NCI-H1092 (cell line): Measurements from ENCODE around the gene TGM2.

Experiments
- DNase-seq: peaks from one replicate; lab custom pipeline; 2025; lab: John Stamatoyannopoulos, UW

TGM2 gene

GRCh38 chr20:38131588-38132121 is 33.4 kb downstream of the TGM2 start:
- no peak for DNase-seq

GRCh38 chr20:38130687-38131587 is 34.1 kb downstream of the TGM2 start:
- no peak for DNase-seq

DNA sequence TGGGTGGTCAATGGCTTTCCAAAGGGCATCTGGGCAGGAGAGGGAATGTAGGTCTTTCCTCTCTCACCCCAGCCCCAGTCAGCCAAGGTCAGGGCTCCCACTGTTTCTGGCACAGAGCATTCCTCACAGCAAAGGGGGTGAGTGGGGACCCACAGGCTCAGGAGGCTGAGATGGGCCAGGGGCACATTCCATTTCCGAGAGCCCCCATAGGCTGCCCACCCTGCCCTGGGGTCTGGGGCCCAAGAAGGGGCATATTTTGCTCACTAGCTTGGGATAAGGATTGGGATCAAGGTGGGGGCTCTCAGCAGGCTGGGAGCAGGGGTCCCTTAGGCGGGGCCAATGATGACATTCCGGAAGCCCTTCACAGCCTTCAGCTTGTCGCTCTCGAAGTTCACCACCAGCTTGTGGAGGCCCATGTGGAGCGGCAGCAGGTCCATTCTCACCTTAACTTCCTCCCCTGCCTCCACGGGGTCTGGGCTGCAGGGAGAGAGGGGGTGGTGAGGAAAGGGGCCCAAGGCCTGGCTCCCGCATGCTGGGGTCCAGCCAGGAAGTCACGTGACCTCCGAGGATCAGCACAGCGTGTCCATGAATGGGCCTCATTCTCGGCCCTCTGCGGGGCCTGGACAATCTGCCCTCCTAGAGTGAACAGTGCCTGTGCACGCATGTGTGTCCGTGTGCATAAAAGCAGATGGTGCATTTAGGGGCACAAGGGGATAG is 35.0 kb downstream of the TGM2 start:
- no peak for DNase-seq

DNA sequence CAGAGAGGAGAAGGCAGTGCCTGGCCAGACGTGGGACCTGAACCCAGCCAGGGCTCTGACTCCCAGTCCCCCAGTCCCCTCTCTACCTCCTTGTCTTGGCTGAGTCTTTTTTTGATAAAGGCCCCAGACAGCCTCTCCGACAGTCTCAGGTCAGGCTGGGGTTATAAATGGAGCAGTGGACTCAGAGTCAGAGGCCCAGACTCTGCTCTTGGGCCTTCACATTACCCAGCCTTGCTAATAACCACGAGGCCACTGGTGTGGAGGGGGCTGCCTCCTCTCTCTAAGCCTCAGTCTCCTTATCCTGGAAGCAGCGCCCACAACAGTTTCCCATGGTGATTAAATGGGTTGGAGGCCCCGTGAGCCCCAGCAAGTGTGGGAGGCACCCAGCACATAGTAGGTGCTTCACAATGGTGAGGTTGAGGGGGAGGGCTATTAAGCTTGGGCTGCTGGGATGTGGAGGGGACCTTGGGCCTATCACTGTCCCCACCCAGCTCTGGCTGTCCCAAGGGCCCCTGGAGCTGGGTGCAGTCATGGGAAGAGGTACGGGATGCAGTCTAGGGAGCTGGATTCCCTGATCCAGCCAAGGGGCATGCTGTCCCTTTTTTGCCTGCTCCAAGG is 35.7 kb downstream of the TGM2 start:
- no peak for DNase-seq

DNA sequence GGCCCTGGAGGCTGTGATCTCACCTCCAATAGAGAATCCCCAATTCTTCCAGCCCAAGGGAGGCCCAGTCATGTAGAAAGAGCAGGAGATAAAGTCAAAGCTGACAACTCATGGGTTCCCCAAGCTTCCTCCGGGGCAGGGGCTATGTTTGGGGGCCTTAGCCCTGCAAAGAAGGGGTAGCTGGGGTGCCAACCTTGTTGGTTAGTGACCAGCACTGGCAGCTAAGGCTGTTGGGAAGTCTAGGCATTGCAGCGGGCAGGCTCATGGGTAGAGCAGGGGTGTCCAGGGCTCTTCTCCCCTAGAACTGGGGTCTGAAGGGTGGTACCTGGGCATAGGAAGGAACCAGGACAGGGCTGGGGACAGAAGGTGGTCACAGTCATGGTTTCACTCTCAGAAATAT is 36.4 kb downstream of the TGM2 start:
- DNase-seq = no peak

DNA sequence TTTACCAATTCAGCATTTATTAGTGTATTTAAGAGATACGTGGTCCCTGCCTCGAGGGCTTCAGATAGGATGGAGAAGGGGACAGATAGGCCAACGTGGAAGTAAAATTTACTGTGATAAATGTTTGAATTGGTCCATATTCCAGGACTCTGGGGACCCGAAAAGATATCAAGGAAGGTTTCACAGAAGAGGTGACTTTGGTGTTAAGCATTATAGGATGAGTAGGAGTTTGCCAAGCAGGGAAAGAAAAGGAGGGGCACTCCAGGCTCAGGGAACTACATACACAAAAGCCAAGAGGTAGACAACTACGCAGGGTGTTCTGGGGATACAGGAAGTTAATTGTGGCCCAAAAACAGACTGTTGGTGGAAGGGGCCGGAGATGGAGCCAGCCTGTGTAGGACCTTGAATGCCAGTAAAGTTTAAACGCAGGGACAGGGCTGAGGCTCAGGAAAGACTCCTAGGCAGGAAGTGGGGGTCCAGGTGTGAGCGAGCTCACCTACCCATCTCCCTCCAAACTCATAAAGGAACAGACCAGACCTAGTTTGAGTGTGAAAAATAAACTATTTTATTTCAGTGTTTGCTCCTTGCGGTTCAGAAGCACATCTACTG is 37.0 kb downstream of the TGM2 start:
- DNase-seq = no peak

DNA sequence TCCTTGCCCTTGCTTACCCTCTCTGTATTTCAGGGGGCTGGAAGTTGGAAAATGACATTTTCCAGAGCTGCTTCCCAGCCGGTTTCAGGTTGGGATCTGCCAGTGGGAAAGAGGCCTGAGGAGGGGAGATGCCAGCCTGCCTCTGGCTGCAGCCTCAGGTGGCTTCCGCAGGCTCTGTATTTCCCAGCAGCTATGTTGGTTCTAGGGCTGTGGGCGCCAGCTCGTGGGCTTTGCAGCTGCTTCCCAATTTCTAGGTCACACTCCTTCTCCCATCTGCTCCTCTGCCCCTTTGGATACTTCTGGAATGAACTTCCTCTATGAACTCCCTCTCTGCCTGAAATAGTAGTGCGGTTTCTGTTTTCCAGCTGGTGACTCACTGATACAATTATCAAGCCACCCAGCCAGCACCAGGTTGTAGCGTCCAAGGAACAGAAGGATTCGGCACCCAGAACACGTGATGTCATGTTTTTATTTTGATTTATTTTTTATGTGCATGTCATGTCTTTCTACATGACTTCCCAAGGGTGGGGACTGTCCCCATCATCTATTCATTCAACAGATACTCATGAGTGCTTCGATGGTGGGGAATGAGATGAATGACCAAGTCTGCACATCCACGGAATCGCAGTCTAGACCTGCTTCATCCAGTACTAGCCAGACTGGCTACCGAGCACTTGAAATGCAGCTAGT is 38.0 kb downstream of the TGM2 start:
- peak; percentile 12 for DNase-seq

- DNase-seq = no peak
These were observed 38.7 kb downstream of the TGM2 start for GRCh38 chr20:38126146-38126921.

GRCh38 chr20:38125157-38126056 is 39.7 kb downstream of the TGM2 start:
- peak; percentile 97 for DNase-seq

GRCh38 chr20:38123021-38123587 is 42.0 kb downstream of the TGM2 start:
- DNase-seq = no peak

DNA sequence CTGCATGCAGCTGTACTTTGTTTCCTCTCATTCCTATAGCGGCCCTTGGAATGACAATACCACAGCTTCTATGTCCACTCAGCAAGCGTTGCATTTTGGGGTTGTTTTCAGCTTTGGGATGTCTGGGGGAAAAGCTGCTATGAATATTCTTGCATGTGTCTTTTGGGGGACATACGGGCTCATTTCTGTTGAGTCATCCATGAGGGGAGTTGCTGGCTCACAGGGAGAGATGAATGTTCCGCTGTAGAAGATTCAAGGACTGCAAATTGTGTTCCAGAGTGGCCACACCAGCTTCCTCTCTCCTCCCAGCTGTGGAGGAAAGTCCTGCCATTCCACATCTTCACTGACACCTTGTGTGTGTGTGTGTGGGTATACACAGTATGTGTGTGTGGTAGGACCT is 43.3 kb downstream of the TGM2 start:
- DNase-seq = no peak

- DNase-seq = no peak
These were observed 44.5 kb downstream of the TGM2 start for GRCh38 chr20:38120625-38120988.

DNA sequence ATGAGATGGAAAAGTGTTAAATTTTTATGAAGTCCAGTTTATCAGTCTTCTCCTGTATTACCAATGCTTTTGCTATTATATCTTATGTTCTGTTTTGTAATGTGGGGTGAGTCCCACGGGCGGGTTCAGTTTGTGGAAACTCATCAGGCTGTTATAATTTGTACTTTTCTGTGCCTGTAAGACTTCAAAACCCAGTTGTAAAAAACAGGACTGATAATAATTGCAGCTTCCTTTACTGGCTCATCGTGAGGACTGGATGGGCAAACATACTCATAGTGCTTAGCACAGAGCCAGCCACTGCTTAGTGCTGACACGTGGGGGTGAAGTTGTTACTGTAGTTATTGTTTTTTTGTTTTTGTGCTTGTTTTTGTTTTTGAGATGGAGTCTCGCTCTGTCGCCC is 45.6 kb downstream of the TGM2 start:
- no peak for DNase-seq

- DNase-seq = no peak
These were observed 47.4 kb downstream of the TGM2 start for GRCh38 chr20:38117635-38118034.

GRCh38 chr20:38117205-38117604 is 47.9 kb downstream of the TGM2 start:
- DNase-seq = no peak

- DNase-seq = no peak
These were observed 48.5 kb downstream of the TGM2 start for GRCh38 chr20:38116409-38117165.

- DNase-seq = no peak
These were observed 49.2 kb downstream of the TGM2 start for GRCh38 chr20:38115896-38116295.

- no peak for DNase-seq
These were observed 49.9 kb downstream of the TGM2 start for GRCh38 chr20:38115205-38115604.

DNA sequence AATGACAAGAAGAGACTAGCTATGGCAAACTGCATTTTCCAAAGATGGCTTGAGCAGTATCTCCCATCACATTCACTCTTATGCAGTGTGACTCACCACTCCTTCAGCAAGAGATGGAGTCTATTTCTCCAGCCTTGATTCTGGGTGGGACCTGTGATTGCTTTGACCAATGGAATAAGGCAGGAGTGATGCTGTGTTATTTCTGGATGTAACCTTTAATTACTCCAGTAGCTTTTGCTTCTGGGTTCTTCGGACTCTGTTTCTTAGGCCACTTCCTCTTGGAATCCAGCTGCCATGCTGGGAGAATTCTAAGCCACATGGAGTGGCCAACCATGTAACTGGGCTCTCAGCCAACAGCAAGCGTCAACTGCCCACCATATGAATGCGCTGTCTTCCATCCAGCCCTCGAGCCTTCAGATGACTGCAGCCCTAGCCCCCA is 50.7 kb downstream of the TGM2 start:
- DNase-seq = no peak
